Measurements from ENCODE around the gene ATF6. TPM values are rescaled to one million over a fixed set of nuclear protein-coding genes. Genes with fewer than 3 reads are reported as not detected.

Gene ATF6, protein sequence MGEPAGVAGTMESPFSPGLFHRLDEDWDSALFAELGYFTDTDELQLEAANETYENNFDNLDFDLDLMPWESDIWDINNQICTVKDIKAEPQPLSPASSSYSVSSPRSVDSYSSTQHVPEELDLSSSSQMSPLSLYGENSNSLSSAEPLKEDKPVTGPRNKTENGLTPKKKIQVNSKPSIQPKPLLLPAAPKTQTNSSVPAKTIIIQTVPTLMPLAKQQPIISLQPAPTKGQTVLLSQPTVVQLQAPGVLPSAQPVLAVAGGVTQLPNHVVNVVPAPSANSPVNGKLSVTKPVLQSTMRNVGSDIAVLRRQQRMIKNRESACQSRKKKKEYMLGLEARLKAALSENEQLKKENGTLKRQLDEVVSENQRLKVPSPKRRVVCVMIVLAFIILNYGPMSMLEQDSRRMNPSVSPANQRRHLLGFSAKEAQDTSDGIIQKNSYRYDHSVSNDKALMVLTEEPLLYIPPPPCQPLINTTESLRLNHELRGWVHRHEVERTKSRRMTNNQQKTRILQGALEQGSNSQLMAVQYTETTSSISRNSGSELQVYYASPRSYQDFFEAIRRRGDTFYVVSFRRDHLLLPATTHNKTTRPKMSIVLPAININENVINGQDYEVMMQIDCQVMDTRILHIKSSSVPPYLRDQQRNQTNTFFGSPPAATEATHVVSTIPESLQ
- 17.6 and 17.8 TPM in 2 replicates for total RNA-seq (2012; rRNA removed)
- 11.5 and 12.2 TPM in 2 replicates for polyA plus RNA-seq (2012; rRNA removed)
- polyA plus RNA-seq (2012; cell fraction: cytosol; rRNA removed): 3.0 and 4.1 TPM in 2 replicates
- polyA plus RNA-seq (2012; cell fraction: nucleus; rRNA removed; ENCODE audit: low replicate concordance): 1.2 and 6.3 TPM in 2 replicates
- percentile 74 among the genes with signal in this experiment for Bru-seq, nascent RNA
- BruChase-seq, experiment 1, labeled RNA remaining after a 6-hour chase: percentile 64 among the genes with signal in this experiment
- BruChase-seq, experiment 2, labeled RNA remaining after a 2-hour chase: percentile 61 among the genes with signal in this experiment
- long read RNA-seq, full-length matches to known transcripts: 27 of 37 reads
- long read RNA-seq, partial matches to known transcripts: 4 of 37 reads
- long read RNA-seq, other reads (novel, unspliced or antisense): 6 of 37 reads

DNA sequence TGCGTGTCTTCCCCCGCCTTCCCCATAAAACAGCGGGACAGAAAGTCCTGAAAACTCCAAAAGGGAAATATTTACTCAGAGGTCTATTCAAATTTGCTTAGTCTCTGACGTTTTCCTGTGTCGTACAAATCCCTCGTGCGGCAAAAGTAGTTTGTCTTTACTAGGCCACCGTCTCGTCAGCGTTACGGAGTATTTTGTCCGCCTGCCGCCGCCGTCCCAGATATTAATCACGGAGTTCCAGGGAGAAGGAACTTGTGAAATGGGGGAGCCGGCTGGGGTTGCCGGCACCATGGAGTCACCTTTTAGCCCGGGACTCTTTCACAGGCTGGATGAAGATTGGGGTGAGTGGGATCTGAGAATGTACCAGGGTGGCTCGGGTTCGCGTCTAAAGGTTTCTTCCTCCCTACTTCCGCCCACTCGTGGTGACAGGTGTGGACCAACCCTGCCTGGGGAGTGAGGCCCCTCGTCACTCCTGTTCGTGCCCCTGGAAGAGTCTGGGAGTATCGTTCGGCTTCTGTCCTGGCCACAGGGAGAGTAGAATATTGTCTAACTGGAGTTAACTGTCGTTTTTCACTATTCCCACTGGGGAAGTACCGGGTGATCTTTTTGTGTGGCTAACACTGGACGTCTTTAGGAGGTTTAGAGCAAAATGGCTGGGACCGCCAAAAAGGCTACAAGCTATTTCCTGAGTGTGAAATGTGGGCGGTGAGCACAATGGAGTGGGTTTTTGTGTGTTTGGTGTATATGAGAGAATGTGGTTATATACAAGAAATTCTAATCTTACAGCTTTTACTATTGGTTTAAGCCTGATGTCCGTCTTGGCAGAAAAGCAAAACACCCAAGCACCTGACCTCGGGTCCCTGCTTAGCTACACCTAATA is at the start of gene ATF6:
Gene ATF6, plus strand, starts transcription at position 219 of the 880 bp plus-strand sequence. Its CDS starts 41 bp downstream, at position 260.
- Histone ChIP-seq H3K9me3 (ENCODE audit: control insufficient read depth, insufficient read depth, low read length) (no peaks in the 10 kb centered on the region), H3K36me3 (ENCODE audit: control insufficient read depth, insufficient read depth, low read length) (no peaks in the 10 kb centered on the region), H2BK20ac (ENCODE audit: low read depth, low read length) (no peak within 1 kb of the TSS), H3K18ac (ENCODE audit: low read depth, low read length) (peak within 1 kb of the TSS; percentile 39), H3K4ac (ENCODE audit: low read depth, low read length) (peak within 1 kb of the TSS; percentile 70), H2BK15ac (ENCODE audit: low read depth, low read length) (peak within 1 kb of the TSS; percentile 16; the same call in 1 of the 3 replicates), H2BK5ac (ENCODE audit: low read depth, low read length, poor library complexity, severe bottlenecking) (peak within 1 kb of the TSS; percentile 59), H3K4me1 (ENCODE audit: control insufficient read depth, insufficient read depth, low read length) (no peaks in the 10 kb centered on the region), H3K4me2 (ENCODE audit: low read depth, low read length) (peak within 1 kb of the TSS; percentile 91), H2AK9ac (replicated peaks; ENCODE audit: low read depth, low read length, poor library complexity) (peak within 1 kb of the TSS; percentile 82), H3K56ac (ENCODE audit: extremely low read depth, insufficient read depth, low read length) (peak within 1 kb of the TSS; percentile 71), H3K4me3 (ENCODE audit: insufficient read depth, low read depth, low read length) (peak within 1 kb of the TSS; percentile 91), H3K79me1 (ENCODE audit: low read depth in 1 of 2, low read length in 2 of 2) (peaks cover 3 to 42% of the 10 kb centered on the region in 2 experiments; a peak in 3 of 4 replicates), H4K20me1 (ENCODE audit: insufficient read depth, low read length) (no peaks in the 10 kb centered on the region; the same call in 1 of the 2 replicates), H2AK5ac (ENCODE audit: low read depth, low read length) (peak within 1 kb of the TSS; percentile 52; the same call in 1 of the 2 replicates), H2BK120ac (ENCODE audit: low read depth, low read length) (peak within 1 kb of the TSS; percentile 61; the same call in 1 of the 2 replicates), H3K23ac (ENCODE audit: low read depth, low read length) (peak within 1 kb of the TSS; percentile 70), H4K91ac (ENCODE audit: insufficient read depth, low read depth, low read length) (peak within 1 kb of the TSS; percentile 71), H3K9me1 (ENCODE audit: insufficient read depth, low read length) (peaks cover 2% of the 10 kb centered on the region; the same call in 1 of the 2 replicates), H4K8ac (ENCODE audit: low read depth in 2 of 2, low read length in 2 of 2) (peak within 1 kb of the TSS; percentile 80 to 81), H4K5ac (ENCODE audit: low read depth, low read length) (peak within 1 kb of the TSS; percentile 79), H3K27ac (ENCODE audit: insufficient read depth, low read length) (peak within 1 kb of the TSS; percentile 93), H2AFZ (replicated peaks; ENCODE audit: low read length, poor library complexity) (peak within 1 kb of the TSS; percentile 93), H3K27me3 (ENCODE audit: control insufficient read depth, insufficient read depth, low read length) (no peaks in the 10 kb centered on the region), H3K9ac (ENCODE audit: low read depth, low read length) (peak within 1 kb of the TSS; percentile 98), H3K14ac (replicated peaks; ENCODE audit: low read depth, low read length) (peak within 1 kb of the TSS; percentile 76)
- peak; percentile 94 for DNase-seq
- 0% methylated on average over 2 of the region's 35 CpGs; no CpG with 5 or more reads in 1 of the 2 experiments for WGBS, 2 experiments (ENCODE audit: extremely low coverage in 2 of 2, insufficient read length in 1 of 2)
- ChIA-PET POLR2A (ENCODE audit: unreplicated experiment) (no interaction called here), CTCF (no interaction called here)
- peak; percentile 95 for ATAC-seq (ENCODE audit: low read depth)
- dilution Hi-C loops (cut with HindIII; ENCODE audit: low sequenced_read_pairs, unreplicated experiment) (no loop called here), intact Hi-C loops (cut with micrococcal nuclease) (loop anchor here (10.0 kb wide), 1 partner anchor 758 kb away; no protein-coding TSS in a partner anchor), in situ Hi-C loops (cut with MboI; ENCODE audit: low sequenced_read_pairs) (no loop called here)
- no TSS peak for BruUV-seq (replicated peaks)
- TF ChIP-seq CEBPB (IDR thresholded peaks at IDR 0.05; ENCODE audit: low read depth, low read length) (peak; percentile 38; the same call in 1 of the 2 replicates), BHLHE40 (IDR thresholded peaks at IDR 0.05; ENCODE audit: low read depth, low read length) (peak; percentile 72), NFE2L2 (IDR thresholded peaks at IDR 0.05; ENCODE audit: low read depth, low read length) (no peak), RCOR1 (IDR thresholded peaks at IDR 0.05; ENCODE audit: insufficient replicate concordance, low read length) (peak; percentile 15), SMC3 (IDR thresholded peaks at IDR 0.05; ENCODE audit: low read depth, low read length) (no peak)
- TF ChIP-seq, protein P1, sequence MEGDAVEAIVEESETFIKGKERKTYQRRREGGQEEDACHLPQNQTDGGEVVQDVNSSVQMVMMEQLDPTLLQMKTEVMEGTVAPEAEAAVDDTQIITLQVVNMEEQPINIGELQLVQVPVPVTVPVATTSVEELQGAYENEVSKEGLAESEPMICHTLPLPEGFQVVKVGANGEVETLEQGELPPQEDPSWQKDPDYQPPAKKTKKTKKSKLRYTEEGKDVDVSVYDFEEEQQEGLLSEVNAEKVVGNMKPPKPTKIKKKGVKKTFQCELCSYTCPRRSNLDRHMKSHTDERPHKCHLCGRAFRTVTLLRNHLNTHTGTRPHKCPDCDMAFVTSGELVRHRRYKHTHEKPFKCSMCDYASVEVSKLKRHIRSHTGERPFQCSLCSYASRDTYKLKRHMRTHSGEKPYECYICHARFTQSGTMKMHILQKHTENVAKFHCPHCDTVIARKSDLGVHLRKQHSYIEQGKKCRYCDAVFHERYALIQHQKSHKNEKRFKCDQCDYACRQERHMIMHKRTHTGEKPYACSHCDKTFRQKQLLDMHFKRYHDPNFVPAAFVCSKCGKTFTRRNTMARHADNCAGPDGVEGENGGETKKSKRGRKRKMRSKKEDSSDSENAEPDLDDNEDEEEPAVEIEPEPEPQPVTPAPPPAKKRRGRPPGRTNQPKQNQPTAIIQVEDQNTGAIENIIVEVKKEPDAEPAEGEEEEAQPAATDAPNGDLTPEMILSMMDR (conservative IDR thresholded peaks at IDR 0.05; ENCODE audit: low read depth, low read length): no peak
- TF ChIP-seq, protein P2, sequence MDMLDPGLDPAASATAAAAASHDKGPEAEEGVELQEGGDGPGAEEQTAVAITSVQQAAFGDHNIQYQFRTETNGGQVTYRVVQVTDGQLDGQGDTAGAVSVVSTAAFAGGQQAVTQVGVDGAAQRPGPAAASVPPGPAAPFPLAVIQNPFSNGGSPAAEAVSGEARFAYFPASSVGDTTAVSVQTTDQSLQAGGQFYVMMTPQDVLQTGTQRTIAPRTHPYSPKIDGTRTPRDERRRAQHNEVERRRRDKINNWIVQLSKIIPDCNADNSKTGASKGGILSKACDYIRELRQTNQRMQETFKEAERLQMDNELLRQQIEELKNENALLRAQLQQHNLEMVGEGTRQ (IDR thresholded peaks at IDR 0.05; ENCODE audit: low read depth, low read length): peak; percentile 27; the same call in 1 of the 2 replicates
